HuH-7 (cell line): Measurements from ENCODE around the gene PPP2R2B.
"Not testable (repeated sequence)": the region's sequence is repeated elsewhere in the genome, so short reads cannot be mapped to it uniquely, and the experiment has no call there.

Experiments
- DNase-seq: peaks from one replicate; pipeline ENCODE4 v3.0.0; 2011; ENCODE audit warnings: low spot score

The PPP2R2B gene

DNA sequence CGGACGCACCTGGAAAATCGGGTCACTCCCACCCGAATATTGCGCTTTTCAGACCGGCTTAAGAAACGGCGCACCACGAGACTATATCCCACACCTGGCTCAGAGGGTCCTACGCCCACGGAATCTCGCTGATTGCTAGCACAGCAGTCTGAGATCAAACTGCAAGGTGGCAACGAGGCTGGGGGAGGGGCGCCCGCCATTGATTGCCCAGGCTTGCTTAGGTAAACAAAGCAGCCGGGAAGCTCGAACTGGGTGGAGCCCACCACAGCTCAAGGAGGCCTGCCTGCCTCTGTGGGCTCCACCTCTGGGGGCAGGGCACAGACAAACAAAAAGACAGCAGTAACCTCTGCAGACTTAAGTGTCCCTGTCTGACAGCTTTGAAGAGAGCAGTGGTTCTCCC is 268.8 kb downstream of the PPP2R2B start:
- not testable (repeated sequence) for DNase-seq

GRCh38 chr5:146607659-146608332 is 270.8 kb downstream of the PPP2R2B start:
- DNase-seq, result no peak

DNA sequence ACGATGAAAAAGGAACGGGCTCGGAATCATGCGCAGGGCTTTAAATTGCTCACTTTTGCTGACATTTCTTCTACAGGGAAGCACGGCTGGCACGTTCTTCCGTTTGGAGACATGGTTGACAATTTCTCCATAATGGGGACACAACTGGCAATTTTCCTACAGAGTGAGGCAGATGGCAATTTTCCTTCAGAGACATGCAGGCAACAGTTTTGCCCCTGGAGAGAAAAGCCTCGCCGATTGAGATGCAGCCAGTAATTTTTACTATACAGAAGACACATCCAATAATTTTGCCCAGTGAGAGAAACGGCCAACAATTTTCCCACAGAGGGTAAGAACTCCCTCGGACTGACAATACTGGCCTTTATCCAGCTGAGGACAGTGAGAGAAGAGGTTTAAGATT is 271.7 kb downstream of the PPP2R2B start:
- no peak for DNase-seq

GRCh38 chr5:146600376-146600775 is 278.2 kb downstream of the PPP2R2B start:
- no peak for DNase-seq

DNA sequence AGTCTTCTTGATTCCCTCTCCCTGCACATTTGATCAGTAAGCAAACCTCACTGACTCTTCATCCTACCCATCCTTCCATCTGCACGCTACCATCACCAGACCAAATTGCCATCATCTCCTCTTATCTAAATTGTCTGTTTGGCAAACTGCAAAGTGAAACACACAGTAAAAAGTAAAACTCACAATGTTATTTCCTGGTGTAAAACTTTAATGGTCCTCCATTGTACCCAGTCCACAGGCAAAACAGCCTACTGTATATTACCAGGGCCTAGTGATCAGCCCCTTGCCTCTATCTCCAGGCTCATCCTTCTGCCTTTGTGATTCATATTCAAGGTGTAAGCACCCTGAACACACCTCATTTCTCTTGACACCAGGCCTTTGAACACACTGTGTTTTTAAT is 279.3 kb downstream of the PPP2R2B start:
- no peak for DNase-seq

DNA sequence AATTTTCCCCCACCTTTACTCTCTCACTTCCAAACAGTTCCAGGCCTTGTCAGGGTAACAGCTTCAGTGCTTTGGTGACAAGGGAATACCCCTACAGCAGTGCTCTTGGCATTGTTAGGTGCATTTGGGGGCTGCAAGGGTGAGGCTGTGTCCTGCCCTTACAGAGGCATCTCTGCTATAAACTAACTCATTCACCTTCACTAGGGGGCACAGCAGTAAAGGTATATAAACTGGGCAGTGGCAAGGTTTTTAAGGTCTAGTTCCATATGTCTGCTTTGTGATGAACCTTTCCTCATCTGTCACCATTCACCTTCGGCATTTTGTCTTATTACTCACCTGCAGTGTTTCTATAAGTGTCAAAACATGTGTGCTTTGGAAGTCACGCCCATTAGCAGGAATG is 283.5 kb downstream of the PPP2R2B start:
- no peak for DNase-seq

DNA sequence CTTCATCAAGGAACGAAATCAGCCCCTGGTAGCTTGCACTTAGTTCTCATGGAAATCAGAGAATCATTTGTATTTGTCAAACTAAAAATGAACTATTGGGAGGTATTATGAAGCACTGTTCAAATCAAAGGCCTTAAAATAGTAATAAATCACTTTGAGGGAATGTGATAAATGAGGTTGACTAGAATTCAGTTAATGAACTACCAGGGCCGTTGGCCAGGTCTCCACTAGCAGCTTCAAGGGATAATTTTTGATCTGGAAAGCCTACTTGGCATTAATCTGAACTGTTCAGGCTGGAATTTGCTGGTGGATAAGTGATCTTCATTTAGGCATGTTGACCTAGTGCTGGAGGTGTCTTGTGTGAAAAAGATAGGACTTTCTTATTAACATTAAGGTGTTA is 286.2 kb downstream of the PPP2R2B start:
- no peak for DNase-seq

DNA sequence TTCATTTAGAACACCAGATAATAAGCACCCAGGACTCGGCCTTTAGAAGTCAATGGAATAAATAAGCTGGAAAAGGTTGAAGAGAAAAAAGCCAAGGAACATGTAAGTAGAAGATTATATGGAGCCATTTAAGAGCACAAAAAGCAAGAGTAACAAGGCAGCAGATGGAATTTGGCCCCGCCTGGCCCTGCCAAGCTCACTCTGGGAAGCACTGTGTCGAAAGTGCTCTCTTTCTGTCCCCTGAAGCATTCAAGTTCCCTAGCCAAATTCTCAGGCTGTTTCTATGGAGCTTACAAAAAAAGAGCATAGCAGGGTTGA is 289.6 kb downstream of the PPP2R2B start:
- no peak for DNase-seq

DNA sequence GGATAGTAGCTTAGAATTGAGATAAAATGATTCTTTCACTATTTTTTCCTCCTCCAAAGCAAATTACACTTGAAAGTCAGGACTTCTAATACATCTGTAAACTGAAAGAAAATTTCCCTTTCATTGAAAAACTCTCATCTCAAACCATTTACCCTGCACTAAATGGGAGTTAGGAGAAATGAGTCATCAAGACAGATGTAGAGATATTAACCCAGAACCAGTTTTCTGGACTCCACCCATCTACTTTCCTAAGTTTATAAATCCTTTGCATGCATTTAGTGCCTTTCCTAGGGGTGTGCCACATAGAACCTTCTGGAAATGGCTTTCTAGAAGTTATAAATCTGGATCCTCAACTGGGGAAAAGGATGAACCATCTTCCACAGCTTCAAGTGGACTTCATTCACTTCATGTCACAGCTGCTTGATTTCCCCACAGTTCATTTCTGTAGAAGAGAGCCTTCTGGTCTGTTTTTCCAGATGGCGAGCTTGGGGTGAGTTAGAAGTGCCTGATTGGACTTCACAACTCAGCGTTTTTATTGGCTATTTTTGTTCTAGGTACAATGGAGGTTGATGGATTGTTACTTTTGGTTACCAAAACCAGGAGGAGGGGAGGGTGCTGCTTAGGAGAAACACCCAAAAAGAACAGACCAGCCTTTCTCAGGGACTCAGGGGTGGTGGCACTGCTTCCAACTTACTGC is 290.1 kb downstream of the PPP2R2B start:
- DNase-seq, result no peak

GRCh38 chr5:146586752-146587151 is 291.8 kb downstream of the PPP2R2B start:
- no peak for DNase-seq

DNA sequence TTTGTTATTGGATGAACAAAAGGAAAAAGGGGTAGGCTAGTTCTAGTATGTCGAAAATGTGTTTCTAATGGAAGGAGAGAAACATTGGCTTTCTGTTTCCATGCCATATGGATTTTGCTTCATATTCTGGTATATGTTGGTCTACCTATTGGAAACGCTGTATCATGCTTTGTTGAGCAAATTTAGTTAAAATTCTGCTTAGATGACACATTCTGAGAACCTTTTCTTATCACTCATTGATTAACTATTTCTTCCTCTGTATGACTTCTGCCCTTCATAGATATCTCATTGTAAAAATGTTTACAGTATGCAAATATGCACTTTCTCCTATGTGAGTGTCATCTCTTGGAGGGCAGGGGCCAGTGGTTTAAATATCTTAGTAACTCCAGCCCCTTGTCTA is 293.8 kb downstream of the PPP2R2B start:
- DNase-seq, result no peak

DNA sequence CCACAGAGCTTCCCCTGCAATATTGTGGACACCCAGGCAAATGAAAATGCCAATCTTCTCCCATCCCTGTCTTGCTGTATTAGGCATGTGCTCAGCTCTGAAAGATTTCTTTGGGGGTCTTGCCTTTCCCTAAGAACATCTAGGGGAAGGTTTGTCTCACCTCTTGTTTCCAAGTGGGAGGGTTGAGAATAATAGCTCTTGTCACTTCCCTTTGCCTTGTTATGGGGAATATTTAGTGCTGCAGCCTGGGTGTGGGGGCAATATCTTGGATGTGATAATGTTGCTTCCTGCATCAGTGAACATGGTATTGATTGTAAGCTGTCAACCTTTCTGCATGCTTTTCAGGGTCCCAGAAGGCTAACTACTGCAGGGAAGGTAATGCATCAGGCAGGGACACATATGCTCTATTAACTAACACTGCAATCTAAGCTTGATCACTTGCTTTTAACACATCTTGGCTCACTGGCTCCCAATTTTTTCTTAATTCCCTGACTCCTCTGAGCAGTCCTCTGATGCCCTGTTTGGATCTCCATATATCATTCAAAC is 296.4 kb downstream of the PPP2R2B start:
- DNase-seq, result no peak

DNA sequence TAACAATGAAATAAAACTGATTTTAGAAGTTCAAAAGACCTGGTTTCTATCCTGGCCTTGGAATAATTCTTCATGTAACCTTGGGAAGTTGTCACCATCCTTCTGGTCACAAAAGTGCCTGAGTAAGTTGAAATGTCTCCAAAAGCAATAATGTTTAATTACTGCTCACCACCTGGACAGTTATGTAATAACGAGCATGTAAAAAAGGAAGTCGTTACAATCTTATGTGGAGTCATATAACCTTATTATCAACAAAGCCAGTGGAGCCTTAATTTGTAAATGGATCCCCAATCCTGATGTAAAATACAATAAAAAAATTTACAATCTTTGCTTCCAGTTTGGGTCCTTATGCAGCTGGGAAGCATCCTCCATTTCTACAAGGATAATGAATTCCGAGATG is 298.3 kb downstream of the PPP2R2B start:
- no peak for DNase-seq

DNA sequence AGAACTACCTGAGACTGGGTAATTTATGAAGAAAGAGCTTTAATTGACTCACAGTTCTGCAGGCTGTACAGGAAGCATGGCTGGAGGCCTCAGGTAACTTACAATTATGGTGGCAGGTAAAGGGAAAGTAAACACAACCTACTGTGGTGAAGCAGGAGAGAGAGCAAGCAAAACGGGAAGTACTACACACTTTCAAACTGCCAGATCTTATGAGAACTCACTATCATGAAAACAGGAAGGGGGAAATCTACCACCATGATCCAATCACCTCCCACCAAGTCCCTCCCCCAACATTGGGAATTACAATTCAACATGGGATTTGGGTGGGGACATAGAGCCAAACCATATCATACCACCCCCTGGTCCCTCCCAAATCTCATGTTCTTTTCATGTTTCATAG is 303.8 kb downstream of the PPP2R2B start:
- no peak for DNase-seq

- DNase-seq, result no peak
Measured at GRCh38 chr5:146568161-146568560, 310.4 kb downstream of the PPP2R2B start.

- peak; percentile 56 for DNase-seq
Measured at GRCh38 chr5:146565764-146566367, 312.7 kb downstream of the PPP2R2B start.

DNA sequence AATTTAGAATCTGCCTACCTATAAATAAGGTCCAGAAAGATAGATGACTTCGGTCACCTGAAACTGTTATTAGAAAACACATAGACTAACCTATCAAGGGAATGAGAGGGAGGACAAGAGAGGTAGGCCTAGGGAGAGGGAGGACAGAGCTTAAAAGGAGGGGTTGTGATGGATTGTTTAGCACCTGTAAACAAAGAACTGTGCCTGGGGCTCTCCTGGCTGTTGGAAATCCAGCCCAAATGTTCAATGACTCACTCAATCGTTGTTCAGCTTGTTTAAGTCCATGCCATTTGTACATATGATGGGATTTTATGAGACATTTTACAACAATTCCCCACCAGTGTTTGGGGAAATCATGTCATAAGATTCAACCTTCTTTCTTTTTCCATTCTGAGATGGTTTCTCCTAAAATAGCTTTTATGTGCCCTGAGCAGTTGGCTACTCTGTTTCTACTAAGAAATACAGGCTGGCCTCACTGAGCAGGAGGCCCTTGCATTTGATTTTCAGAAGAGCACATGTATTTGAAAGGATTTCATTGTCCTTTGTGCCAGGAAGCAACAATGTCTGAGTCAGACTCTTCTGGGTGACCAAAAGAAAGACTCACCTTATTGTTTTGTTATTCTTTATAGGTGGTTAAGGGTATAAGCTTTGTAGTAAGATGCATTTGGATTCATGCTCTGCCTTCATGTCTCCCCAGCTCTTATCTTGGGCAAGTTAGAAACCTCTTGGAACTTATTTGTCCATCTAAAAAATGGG is 314.4 kb downstream of the PPP2R2B start:
- no peak for DNase-seq

- DNase-seq, result no peak
Measured at GRCh38 chr5:146562461-146562860, 316.1 kb downstream of the PPP2R2B start.

DNA sequence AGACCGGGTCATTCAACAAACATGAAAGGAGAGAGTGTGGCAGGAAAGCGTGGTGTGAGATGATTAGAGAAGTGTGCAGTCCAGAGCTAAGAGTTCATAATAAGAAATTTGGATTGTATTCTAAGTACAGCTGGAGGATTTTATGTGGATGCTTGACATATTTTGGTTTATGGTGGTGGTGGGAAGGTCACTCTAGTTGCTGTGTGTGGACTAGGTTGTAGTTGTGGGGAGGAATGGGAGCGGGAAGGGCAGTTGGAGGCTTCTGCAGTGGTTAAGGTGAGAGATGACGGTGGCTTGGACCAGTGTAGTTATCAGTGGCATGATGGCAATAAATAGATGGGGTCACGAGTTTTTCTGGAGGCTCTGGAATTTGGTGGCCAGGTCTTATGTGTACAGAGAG is 316.8 kb downstream of the PPP2R2B start:
- no peak for DNase-seq

DNA sequence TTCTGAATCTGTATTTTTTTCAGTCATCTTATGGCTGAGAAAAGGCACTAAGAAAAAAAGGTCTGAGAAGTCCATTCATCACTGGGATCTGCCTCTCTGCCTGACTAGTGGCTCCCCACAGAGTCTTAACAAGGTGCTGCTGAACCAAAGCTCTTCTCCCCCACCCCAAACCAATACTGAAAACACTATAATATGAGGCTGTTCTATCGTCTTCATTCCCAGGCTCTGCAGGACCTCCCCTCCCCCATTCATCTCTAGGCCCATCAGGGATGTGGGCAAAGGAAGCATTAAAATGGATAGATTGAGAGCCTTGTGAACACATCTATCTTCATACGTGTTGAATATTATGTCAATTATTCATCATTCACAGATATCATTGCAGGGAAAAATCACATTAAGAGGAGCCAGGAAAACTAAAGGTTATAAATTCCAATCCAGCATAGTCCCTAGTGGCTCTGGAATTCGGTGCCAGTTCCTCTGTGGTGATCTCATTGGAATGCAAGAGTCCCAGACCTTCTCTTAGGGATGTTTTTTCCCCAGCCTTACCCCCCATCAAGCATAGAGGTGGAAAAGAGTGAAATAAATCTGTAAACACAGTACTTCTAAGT is 318.2 kb downstream of the PPP2R2B start:
- DNase-seq, result no peak

DNA sequence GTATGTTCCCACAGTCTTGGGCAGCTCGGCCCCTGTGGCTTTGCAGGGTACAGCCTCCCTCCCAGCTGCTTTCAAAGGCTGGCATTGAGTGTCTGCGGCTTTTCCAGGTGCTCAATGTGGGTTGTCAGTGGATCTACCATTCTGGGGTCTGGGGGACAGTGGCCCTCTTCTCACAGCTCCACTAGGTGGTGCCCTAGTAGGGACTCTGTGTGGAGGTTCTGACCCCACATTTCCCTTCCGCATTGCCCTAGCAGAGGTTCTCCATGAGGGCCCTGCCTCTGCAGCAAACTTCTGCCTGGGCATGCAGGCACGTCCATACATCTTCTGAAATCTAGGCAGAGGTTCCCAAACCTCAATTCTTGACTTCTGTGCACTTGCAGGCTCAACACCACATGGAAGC is 321.7 kb downstream of the PPP2R2B start:
- not testable (repeated sequence) for DNase-seq

DNA sequence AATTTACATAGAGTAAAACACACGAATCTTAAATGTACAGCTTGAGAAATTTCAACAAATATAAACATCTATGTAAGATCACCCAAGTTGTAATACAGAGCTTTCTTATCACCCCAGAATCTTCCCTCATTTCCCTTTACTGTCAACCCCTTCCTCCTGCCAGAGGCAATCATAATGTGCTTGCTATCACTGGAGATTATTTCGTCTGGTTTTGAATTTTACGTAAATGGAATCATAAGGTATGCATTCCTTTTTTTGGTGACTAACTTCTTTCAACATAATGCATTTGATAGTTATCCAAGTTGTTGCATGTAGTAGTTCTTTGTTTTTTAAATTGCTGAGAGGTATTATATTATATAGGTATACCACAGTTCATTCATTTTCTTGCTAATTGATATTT is 325.1 kb downstream of the PPP2R2B start:
- DNase-seq, result no peak
